Upper lobe of left lung (tissue), 4 donors: ENCODE data around the gene ARHGAP15.

ENCODE experiments used
- CTCF ChIP-seq, 6 experiments: fragments of 450-650 bp in 4 of 6; fragments of 200-600 bp in 2 of 6; sonication (generic) in 2 of 6; IDR thresholded peaks; one replicate each; pipeline ENCODE4 v1.5.1; 2016 to 2019; ENCODE audit warnings: antibody characterized with exemption in 6 of 6
- EP300 ChIP-seq, 4 donors: sonication (generic); formaldehyde crosslinking; IDR thresholded peaks; one replicate each; pipeline ENCODE4 v1.5.1; 2017; ENCODE audit warnings: antibody characterized with exemption in 4 of 4, control low read depth in 2 of 4
- POLR2A ChIP-seq, 4 donors: fragments of 450-650 bp; IDR thresholded peaks; one replicate each; pipeline ENCODE4 v1.5.1; 2016 to 2017; ENCODE audit warnings: antibody characterized with exemption in 4 of 4, mild to moderate bottlenecking in 2 of 4

GRCh38 chr2:143471550-143471949 is 342.3 kb downstream of the ARHGAP15 start:
- no peak for TF ChIP-seq POLR2A (IDR thresholded peaks at IDR 0.05)
- TF ChIP-seq EP300 (IDR thresholded peaks at IDR 0.05), result no peak
- no peak for TF ChIP-seq CTCF (IDR thresholded peaks at IDR 0.05)
